ENCODE measurements around the gene PCDHGB1.
"Not testable (repeated sequence)": the region's sequence is repeated elsewhere in the genome, so short reads cannot be mapped to it uniquely, and the experiment has no call there.

The PCDHGB1 gene

GRCh38 chr5:141349917-141350619, at the start of gene PCDHGB1:
PCDHGB1 (plus strand) TSS chr5:141350099; CDS start chr5:141350261, 162 bp downstream.
- no peak for DNase-seq

GRCh38 chr5:141303756-141304155, 46.1 kb upstream of the PCDHGB1 start, which contains the start of gene SLC25A2:
SLC25A2 (minus strand) TSS chr5:141304049; CDS start chr5:141303865, 184 bp downstream.
- DNase-seq: no peak

GRCh38 chr5:141306630-141307029, 43.3 kb upstream of the PCDHGB1 start:
- no peak for DNase-seq

GRCh38 chr5:141313711-141314110, 36.2 kb upstream of the PCDHGB1 start:
- DNase-seq: no peak

- not testable (repeated sequence) for DNase-seq
Measured at GRCh38 chr5:141316963-141317362, 32.9 kb upstream of the PCDHGB1 start.

- no peak for DNase-seq
Measured at GRCh38 chr5:141319202-141319601, 30.7 kb upstream of the PCDHGB1 start.

GRCh38 chr5:141319699-141320098, 30.2 kb upstream of the PCDHGB1 start:
- no peak for DNase-seq

- peak; percentile 90 for DNase-seq
Measured at GRCh38 chr5:141320225-141321169, 29.4 kb upstream of the PCDHGB1 start, which contains the start of gene TAF7. TAF7 (minus strand) TSS chr5:141320784; CDS start chr5:141320044, 740 bp downstream.

GRCh38 chr5:141322261-141322660, 27.6 kb upstream of the PCDHGB1 start:
- no peak for DNase-seq

GRCh38 chr5:141326088-141326854, 23.6 kb upstream of the PCDHGB1 start:
- peak; percentile 64 for DNase-seq

GRCh38 chr5:141328231-141328630, 21.7 kb upstream of the PCDHGB1 start:
- DNase-seq: no peak

- DNase-seq: no peak
Measured at GRCh38 chr5:141330299-141331080, 19.4 kb upstream of the PCDHGB1 start, which contains the start of gene PCDHGA1. PCDHGA1 (plus strand) TSS chr5:141330514.

- DNase-seq: not testable (repeated sequence)
Measured at GRCh38 chr5:141332571-141332970, 17.3 kb upstream of the PCDHGB1 start.

- no peak for DNase-seq
Measured at GRCh38 chr5:141338538-141339306, 11.2 kb upstream of the PCDHGB1 start, which contains the start of gene PCDHGA2. PCDHGA2 (plus strand) TSS chr5:141338760.

- not testable (repeated sequence) for DNase-seq
Measured at GRCh38 chr5:141340781-141341354, 9.0 kb upstream of the PCDHGB1 start.

- no peak for DNase-seq
Measured at GRCh38 chr5:141342773-141343172, 7.1 kb upstream of the PCDHGB1 start.

GRCh38 chr5:141343242-141343952, 6.5 kb upstream of the PCDHGB1 start, which contains the start of gene PCDHGA3:
PCDHGA3 (plus strand) TSS chr5:141343829; CDS start chr5:141344034, 205 bp downstream.
- no peak for DNase-seq

GRCh38 chr5:141343953-141344463, 5.9 kb upstream of the PCDHGB1 start:
- no peak for DNase-seq

- no peak for DNase-seq
Measured at GRCh38 chr5:141345327-141345726, 4.6 kb upstream of the PCDHGB1 start.

Data from activated gamma-delta T cell treated with Interleukin-2 at 50 U/mL for 16 hours (primary cell).